ENCODE results near the gene EGFL8.

DNA sequence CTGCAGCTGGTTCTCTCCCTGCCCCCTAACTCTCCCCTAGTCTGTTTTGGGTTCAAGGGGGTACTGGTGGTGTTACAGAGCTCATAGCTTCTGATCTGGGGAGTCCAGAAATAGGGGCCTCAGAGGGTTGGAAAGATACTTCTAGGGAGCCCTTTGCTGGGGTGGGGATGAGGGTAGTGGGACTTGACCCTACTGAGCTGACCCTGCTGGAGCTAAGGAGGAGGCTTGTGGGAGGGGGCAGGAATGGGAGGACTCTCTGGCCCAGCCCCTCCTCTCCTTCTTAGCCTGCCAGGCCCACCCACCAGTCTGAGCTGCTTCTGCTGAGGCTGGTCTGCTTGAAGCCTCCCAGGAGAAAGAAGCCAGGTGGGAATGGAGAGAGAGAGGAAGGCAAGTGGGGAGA is at the start of gene EGFL8:
- TF ChIP-seq, protein P1, sequence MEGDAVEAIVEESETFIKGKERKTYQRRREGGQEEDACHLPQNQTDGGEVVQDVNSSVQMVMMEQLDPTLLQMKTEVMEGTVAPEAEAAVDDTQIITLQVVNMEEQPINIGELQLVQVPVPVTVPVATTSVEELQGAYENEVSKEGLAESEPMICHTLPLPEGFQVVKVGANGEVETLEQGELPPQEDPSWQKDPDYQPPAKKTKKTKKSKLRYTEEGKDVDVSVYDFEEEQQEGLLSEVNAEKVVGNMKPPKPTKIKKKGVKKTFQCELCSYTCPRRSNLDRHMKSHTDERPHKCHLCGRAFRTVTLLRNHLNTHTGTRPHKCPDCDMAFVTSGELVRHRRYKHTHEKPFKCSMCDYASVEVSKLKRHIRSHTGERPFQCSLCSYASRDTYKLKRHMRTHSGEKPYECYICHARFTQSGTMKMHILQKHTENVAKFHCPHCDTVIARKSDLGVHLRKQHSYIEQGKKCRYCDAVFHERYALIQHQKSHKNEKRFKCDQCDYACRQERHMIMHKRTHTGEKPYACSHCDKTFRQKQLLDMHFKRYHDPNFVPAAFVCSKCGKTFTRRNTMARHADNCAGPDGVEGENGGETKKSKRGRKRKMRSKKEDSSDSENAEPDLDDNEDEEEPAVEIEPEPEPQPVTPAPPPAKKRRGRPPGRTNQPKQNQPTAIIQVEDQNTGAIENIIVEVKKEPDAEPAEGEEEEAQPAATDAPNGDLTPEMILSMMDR (IDR thresholded peaks at IDR 0.05): no peak
- TF ChIP-seq EZH2 (IDR thresholded peaks at IDR 0.05): no peak
